ENCODE results near the gene SLIT1. TPM values are rescaled to one million over a fixed set of nuclear protein-coding genes. Genes with fewer than 3 reads are reported as not detected.

Gene SLIT1
- polyA plus RNA-seq, 1 donor (not counting 4 experiments of a cell fraction or from before 2014, with no cell fraction given): 0.01 TPM

DNA sequence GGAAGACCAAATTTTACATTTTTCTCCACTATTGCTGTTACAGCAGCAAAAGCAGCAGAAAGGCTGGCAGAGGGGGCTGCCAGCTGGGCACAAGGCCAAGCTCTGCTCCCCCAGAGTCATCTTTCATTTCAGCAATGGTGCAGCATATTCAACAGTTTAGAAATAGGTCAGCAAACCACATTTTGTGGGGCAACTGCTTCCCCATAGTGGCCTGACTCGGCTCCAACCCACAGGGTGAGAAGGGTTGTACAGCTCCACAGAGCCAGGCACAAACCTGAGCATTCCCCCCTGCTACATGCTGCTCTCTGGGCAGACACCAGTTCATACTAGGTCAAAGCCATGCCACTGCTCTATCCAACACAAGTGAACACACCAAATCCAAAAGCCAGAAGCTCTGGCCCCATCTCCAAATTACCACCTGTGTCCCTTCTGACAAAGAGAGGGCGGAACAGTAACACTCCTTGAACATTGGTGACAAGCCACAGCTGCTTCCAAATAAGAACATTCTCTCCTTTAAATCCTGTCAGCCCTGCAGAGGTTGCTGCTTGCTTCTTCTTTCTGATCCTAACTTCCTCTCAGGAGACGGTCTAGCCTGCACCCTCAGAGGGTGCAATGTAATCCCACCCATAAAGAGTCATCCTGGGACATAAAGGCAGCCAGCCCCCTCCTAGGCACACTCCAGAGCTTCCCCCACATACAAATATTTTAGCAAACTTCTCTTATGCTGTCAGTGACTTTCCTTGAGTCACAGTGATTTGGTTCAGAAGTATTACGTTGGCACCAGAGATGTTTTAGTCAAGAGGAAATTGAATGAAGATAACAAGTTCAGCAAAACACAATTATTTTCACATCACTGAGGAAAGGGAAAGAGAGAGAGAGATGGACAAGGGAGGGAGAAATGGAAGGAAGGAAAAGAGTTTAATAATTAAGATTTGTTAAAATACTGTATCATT, 39.0 kb upstream of the SLIT1 start:
- H3K4me1 ChIP-seq (ENCODE audit: control insufficient read depth, extremely low read depth, insufficient read depth, low read length): no peaks in the 10 kb centered on the region
- no peak overlapping the region for H3K4me3 ChIP-seq (ENCODE audit: control insufficient read depth in 2 of 3, extremely low read depth in 1 of 3, insufficient read depth in 2 of 3, low read depth in 1 of 3, low read length in 3 of 3)
- no peaks in the 10 kb centered on the region for H3K9me1 ChIP-seq (ENCODE audit: control insufficient read depth, extremely low read depth, insufficient read depth, low read length)
- no peak overlapping the region for H2AFZ ChIP-seq (ENCODE audit: control insufficient read depth, low read length)
- H3K79me2 ChIP-seq (ENCODE audit: control insufficient read depth, insufficient read depth, low read length): no peaks in the 10 kb centered on the region
- no peaks in the 10 kb centered on the region for H3K9me3 ChIP-seq (ENCODE audit: control insufficient read depth, low read depth, low read length)
- FAIRE-seq: no peak
- no peak overlapping the region for H3K4me2 ChIP-seq (ENCODE audit: control insufficient read depth, extremely low read depth, insufficient read depth, low read depth, low read length)
- dilution Hi-C loops (cut with MboI; ENCODE audit: extremely low pct_ligation_motif_present, low sequenced_read_pairs): no loop called here
- H3K27ac ChIP-seq (ENCODE audit: control insufficient read depth, insufficient read depth, low read length): no peak overlapping the region
- TF ChIP-seq, protein P1, sequence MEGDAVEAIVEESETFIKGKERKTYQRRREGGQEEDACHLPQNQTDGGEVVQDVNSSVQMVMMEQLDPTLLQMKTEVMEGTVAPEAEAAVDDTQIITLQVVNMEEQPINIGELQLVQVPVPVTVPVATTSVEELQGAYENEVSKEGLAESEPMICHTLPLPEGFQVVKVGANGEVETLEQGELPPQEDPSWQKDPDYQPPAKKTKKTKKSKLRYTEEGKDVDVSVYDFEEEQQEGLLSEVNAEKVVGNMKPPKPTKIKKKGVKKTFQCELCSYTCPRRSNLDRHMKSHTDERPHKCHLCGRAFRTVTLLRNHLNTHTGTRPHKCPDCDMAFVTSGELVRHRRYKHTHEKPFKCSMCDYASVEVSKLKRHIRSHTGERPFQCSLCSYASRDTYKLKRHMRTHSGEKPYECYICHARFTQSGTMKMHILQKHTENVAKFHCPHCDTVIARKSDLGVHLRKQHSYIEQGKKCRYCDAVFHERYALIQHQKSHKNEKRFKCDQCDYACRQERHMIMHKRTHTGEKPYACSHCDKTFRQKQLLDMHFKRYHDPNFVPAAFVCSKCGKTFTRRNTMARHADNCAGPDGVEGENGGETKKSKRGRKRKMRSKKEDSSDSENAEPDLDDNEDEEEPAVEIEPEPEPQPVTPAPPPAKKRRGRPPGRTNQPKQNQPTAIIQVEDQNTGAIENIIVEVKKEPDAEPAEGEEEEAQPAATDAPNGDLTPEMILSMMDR (optimal IDR thresholded peaks at IDR 0.05 in 1 of 3, IDR thresholded peaks at IDR 0.05 in 1 of 3, conservative IDR thresholded peaks at IDR 0.05 in 1 of 3; ENCODE audit: extremely low read depth in 1 of 3, insufficient read depth in 2 of 3, low read length in 3 of 3): no peak
- TF ChIP-seq EZH2 (IDR thresholded peaks at IDR 0.05; ENCODE audit: low read length): no peak
- no peaks in the 10 kb centered on the region for H3K27me3 ChIP-seq (ENCODE audit: control insufficient read depth, extremely low read depth, insufficient read depth, low read length)
- no peak for DNase-seq (ENCODE audit: low read depth, low spot score)
- no peak overlapping the region for H3K9ac ChIP-seq (ENCODE audit: control insufficient read depth, extremely low read depth, insufficient read depth, low read length)
- H4K20me1 ChIP-seq (ENCODE audit: control insufficient read depth, extremely low read depth, insufficient read depth, low read length): no peaks in the 10 kb centered on the region
- peaks cover 2 to 3% of the 10 kb centered on the region in 2 experiments for H3K36me3 ChIP-seq (ENCODE audit: control insufficient read depth in 2 of 2, extremely low read depth in 1 of 2, insufficient read depth in 2 of 2, low read length in 2 of 2)

DNA sequence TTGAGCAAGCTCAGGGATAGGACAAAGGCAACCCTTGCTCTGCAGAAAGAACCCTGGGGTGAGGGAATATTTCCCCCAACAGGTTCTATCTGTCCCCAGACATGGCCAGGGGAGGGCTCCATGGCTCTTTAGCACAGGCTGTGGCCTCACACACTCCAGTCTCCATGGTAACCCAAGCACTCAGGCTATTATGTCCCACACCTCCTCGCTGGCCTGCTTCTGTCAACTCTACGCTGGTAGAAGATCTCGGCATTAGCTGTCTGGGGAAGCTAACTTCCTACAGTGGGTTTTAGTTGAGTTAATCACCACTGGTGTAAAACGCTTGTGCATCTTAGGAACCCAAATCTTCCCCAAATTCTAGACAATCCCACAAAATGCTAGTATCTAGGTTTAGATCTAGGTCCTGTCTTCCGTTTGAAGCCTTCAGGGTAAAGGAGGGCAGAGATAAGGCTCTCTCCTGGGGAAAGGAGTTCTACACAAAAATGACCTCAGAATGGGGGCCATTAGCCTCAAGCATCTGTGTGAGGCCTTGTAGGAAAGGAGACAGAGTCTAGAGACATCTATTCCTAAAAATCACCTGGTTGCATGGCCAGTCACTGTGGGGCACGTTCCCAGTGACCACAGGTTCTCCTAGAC, 36.7 kb upstream of the SLIT1 start:
- H2AFZ ChIP-seq (ENCODE audit: control insufficient read depth, low read length): no peak overlapping the region
- TF ChIP-seq, protein P1 (optimal IDR thresholded peaks at IDR 0.05 in 1 of 3, IDR thresholded peaks at IDR 0.05 in 1 of 3, conservative IDR thresholded peaks at IDR 0.05 in 1 of 3; ENCODE audit: extremely low read depth in 1 of 3, insufficient read depth in 2 of 3, low read length in 3 of 3): no peak
- no peak for TF ChIP-seq EZH2 (IDR thresholded peaks at IDR 0.05; ENCODE audit: low read length)
- H4K20me1 ChIP-seq (ENCODE audit: control insufficient read depth, extremely low read depth, insufficient read depth, low read length): no peaks in the 10 kb centered on the region
- H3K36me3 ChIP-seq (ENCODE audit: control insufficient read depth in 2 of 2, extremely low read depth in 1 of 2, insufficient read depth in 2 of 2, low read length in 2 of 2): peaks cover 2 to 3% of the 10 kb centered on the region in 2 experiments
- dilution Hi-C loops (cut with MboI; ENCODE audit: extremely low pct_ligation_motif_present, low sequenced_read_pairs): no loop called here
- DNase-seq (ENCODE audit: low read depth, low spot score) (no peak), FAIRE-seq (no peak)
- H3K27me3 ChIP-seq (ENCODE audit: control insufficient read depth, extremely low read depth, insufficient read depth, low read length): no peaks in the 10 kb centered on the region
- no peak overlapping the region for H3K9ac ChIP-seq (ENCODE audit: control insufficient read depth, extremely low read depth, insufficient read depth, low read length)
- H3K4me3 ChIP-seq (ENCODE audit: control insufficient read depth in 2 of 3, extremely low read depth in 1 of 3, insufficient read depth in 2 of 3, low read depth in 1 of 3, low read length in 3 of 3): no peak overlapping the region
- no peaks in the 10 kb centered on the region for H3K9me1 ChIP-seq (ENCODE audit: control insufficient read depth, extremely low read depth, insufficient read depth, low read length)
- H3K4me1 ChIP-seq (ENCODE audit: control insufficient read depth, extremely low read depth, insufficient read depth, low read length): peaks cover 7% of the 10 kb centered on the region
- no peaks in the 10 kb centered on the region for H3K9me3 ChIP-seq (ENCODE audit: control insufficient read depth, low read depth, low read length)
- no peaks in the 10 kb centered on the region for H3K79me2 ChIP-seq (ENCODE audit: control insufficient read depth, insufficient read depth, low read length)
- H3K4me2 ChIP-seq (ENCODE audit: control insufficient read depth, extremely low read depth, insufficient read depth, low read depth, low read length): no peak overlapping the region
- no peak overlapping the region for H3K27ac ChIP-seq (ENCODE audit: control insufficient read depth, insufficient read depth, low read length)

Measured in keratinocyte (primary cell).